Activated CD4-positive, alpha-beta T cell treated with anti-CD3 and anti-CD28 coated beads for 36 hours (primary cell): ENCODE measurements around the gene RCAN1. TPM values are rescaled to one million over a fixed set of nuclear protein-coding genes. Genes with fewer than 3 reads are reported as not detected.

Experiments used
- ATAC-seq: fragments of 200-7000 bp; cut with Tn5 transposase; one replicate; pipeline ENCODE4 v1.10.0; 2021; ENCODE audit warnings: mild to moderate bottlenecking, moderate library complexity
- CTCF ChIA-PET: fragments of 350-600 bp; sonication (Branson Sonifier 250); formaldehyde crosslinking; loops from one replicate; lab custom pipeline; 2021; ENCODE audit warnings: antibody characterized with exemption; lab: Charles Lee
- POLR2A ChIA-PET: fragments of 350-600 bp; sonication (Branson Sonifier 250); formaldehyde crosslinking; loops from one replicate; lab custom pipeline; 2021; ENCODE audit warnings: antibody characterized with exemption, inconsistent platforms; lab: Charles Lee
- DNase-seq: peaks from one replicate; pipeline ENCODE4 v3.0.0-alpha.2; 2020
- H3K27ac Mint-ChIP-seq: one replicate; pipeline ENCODE4 v1.8.0; 2021; ENCODE audit warnings: mixed read lengths
- H3K27me3 Mint-ChIP-seq: one replicate; pipeline ENCODE4 v1.8.0; 2021; ENCODE audit warnings: mixed read lengths
- H3K36me3 Mint-ChIP-seq: one replicate; pipeline ENCODE4 v1.8.0; 2021; ENCODE audit warnings: low read depth, mixed read lengths
- H3K4me1 Mint-ChIP-seq: one replicate; pipeline ENCODE4 v1.8.0; 2021; ENCODE audit warnings: mixed read lengths
- H3K4me3 Mint-ChIP-seq: one replicate; pipeline ENCODE4 v1.8.0; 2021; ENCODE audit warnings: mild to moderate bottlenecking, moderate library complexity, mixed read lengths
- H3K9me3 Mint-ChIP-seq: one replicate; pipeline ENCODE4 v1.8.0; 2021; ENCODE audit warnings: low read depth, mixed read lengths
- intact Hi-C, 2 experiments: fragments of 100-400 bp; cut with DNase I in 1 of 2; cut with micrococcal nuclease in 1 of 2; formaldehyde crosslinking; loops; one replicate each; pipeline versions ENCODE4 v1.14.2 to v1.15.1; 2022 to 2024; cut with DNase I, micrococcal nuclease
- total RNA-seq, 2 experiments: library from RNA; stranded (reverse); gene quantifications; one replicate each; pipeline ENCODE4 v1.2.3, GENCODE V29; 2021

RCAN1 gene
- total RNA-seq, 2 experiments from 2014 or later: 9.9 to 10.0 TPM

DNA sequence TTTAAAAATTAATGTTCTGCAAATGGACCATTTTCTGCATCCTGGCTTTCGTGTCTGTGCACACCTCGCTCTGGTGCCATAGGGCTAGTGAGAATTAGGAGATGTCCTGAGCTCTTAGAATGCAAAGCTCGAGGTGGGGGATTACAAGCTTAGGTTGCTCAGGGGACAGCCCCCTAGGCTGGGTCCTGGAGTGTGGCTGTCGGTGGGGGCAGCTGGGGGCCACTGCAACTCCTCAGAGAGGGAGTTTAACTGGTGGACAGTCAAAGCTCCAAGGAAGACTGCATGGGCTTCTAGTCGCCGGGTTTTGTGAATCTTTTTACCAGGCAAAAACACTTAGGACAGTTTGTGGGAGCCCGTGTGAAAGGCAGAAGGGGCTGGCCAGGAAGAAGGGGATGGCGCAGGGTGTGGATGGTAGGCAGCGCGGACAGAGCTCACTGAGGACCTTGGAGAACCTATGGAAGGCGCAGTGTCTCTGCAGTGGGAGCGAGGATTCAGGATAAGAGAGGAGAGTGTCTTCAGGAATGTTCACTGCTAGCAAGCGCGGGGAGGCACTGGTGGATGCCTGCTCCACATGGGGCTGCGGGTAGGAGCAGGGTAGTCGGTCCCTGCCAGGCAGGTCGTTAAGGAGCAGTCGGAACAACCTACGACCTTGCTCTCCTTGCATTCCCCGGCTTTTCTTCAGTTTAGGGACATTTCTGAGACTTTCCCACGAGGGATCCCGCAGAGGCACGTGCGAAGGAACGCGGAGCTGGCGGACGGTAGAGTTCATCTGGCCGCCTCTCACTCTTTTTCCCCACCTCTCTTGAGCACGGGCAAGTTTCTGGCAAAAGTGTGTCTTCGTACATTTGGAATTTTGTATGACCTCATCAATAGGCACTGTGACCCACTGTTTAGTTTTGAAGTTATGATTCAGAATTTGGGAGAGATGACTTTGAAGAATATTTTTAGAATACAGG, 90.0 kb downstream of the RCAN1 start:
- no peak for DNase-seq
- ATAC-seq: no peak
- Mint-ChIP-seq H3K4me1 (peaks cover 34% of the 10 kb centered on the region), H3K9me3 (peaks cover 2% of the 10 kb centered on the region), H3K27ac (peak overlapping the region; percentile 57), H3K36me3 (peaks cover 9% of the 10 kb centered on the region), H3K27me3 (peaks cover 2% of the 10 kb centered on the region), H3K4me3 (no peak overlapping the region)
- ChIA-PET POLR2A (no interaction called here), CTCF (interaction anchor here (1.2 to 2.0 kb wide), 4 partner anchors 9 to 168 kb away, joined by 4 to 14 read pairs (median 5); no protein-coding TSS in a partner anchor)
- intact Hi-C loops: loop anchor here in 1 of 2 experiments (5.0 kb wide), 2 partner anchors 57 to 87 kb away; no protein-coding TSS in a partner anchor

DNA sequence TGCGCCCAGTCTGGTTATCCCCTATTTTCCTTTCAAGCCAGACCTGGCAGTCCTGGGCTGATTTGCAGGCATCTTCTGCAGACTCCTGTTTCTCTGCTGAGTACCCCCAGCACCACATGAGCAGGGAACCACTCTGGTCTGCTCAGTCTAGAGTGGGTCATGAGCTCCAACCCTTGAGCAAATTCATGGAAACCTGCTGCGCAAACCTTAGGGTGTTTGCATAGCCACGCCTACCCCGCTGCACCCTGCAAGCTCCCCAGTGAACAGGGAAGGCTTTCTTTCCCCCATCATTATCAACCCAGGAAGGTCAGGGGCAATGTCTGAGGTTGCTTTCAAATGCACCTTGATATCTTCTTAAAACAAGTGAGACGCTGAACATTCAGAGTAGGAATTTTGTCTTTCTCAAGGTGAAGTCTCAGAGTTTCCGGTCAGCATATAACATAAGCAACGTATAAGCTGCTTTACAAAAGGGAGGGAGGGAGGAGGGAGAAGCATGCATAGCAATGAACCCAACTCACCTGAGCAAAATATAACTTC, 91.8 kb downstream of the RCAN1 start:
- Mint-ChIP-seq H3K4me1 (peaks cover 32% of the 10 kb centered on the region), H3K36me3 (peaks cover 7% of the 10 kb centered on the region), H3K4me3 (no peak overlapping the region), H3K9me3 (no peaks in the 10 kb centered on the region), H3K27ac (peak overlapping the region; percentile 25), H3K27me3 (no peaks in the 10 kb centered on the region)
- ATAC-seq: no peak
- DNase-seq: no peak
- ChIA-PET POLR2A (no interaction called here), CTCF (interaction anchor here (1.1 to 1.7 kb wide), 2 partner anchors 30 to 107 kb away, joined by 4 to 5 read pairs; no protein-coding TSS in a partner anchor)
- intact Hi-C loops: no loop called here

DNA sequence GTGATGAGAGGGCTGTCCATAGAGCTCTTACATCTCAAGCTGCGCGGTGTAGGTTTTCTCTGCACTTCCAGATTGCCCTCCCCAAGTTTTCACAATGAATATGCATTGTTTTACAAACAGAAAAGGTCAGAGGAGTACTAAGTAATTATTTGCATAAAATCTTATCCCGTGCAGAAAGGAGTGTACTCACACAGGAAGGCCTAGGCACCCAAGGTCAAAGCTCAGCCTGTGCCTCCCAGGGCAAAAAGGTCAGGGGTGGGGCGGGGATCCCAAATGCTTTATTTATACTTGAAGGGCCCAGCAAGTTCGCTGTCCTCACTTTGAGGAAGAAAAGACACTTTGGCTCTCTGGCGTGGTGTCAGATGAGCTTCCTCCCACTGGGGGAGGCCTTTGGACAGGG, 92.6 kb downstream of the RCAN1 start:
- intact Hi-C loops: no loop called here
- H3K9me3 Mint-ChIP-seq: no peaks in the 10 kb centered on the region
- ChIA-PET POLR2A (interaction anchor here (0.6 kb wide), 1 partner anchor 664 kb away, joined by 3 read pairs; no protein-coding TSS in a partner anchor), CTCF (interaction anchor here (1.7 kb wide), 1 partner anchor 108 kb away, joined by 4 read pairs; no protein-coding TSS in a partner anchor)
- peaks cover 36% of the 10 kb centered on the region for H3K4me1 Mint-ChIP-seq
- no peak for ATAC-seq
- H3K36me3 Mint-ChIP-seq: peaks cover 14% of the 10 kb centered on the region
- no peak for DNase-seq
- no peak overlapping the region for H3K4me3 Mint-ChIP-seq
- H3K27me3 Mint-ChIP-seq: no peaks in the 10 kb centered on the region
- H3K27ac Mint-ChIP-seq: no peak overlapping the region

DNA sequence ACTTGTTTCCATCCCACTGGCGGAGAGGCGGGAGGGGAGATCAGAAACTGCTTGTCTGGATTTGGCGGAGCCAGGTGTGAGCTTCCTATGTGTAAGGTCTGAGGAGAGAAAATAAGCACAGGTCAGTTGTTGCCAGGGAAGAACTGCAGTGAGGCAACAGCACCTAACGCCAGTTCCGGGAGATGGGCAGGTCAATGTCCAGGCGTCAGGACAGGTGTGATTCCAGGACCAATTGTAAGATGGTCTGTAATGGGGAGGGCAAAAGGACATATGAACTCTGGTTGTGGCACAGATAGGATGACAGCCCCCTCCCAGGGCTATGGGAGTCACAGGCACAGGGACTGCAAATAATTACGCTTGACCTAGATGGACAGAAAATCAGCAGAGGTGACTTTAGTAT, 93.4 kb downstream of the RCAN1 start:
- Mint-ChIP-seq H3K27me3 (no peaks in the 10 kb centered on the region), H3K9me3 (no peaks in the 10 kb centered on the region), H3K27ac (no peak overlapping the region), H3K36me3 (peaks cover 17% of the 10 kb centered on the region), H3K4me3 (no peak overlapping the region), H3K4me1 (peaks cover 35% of the 10 kb centered on the region)
- intact Hi-C loops: no loop called here
- DNase-seq: no peak
- ATAC-seq: no peak
- POLR2A ChIA-PET: no interaction called here
- CTCF ChIA-PET: no interaction called here

DNA sequence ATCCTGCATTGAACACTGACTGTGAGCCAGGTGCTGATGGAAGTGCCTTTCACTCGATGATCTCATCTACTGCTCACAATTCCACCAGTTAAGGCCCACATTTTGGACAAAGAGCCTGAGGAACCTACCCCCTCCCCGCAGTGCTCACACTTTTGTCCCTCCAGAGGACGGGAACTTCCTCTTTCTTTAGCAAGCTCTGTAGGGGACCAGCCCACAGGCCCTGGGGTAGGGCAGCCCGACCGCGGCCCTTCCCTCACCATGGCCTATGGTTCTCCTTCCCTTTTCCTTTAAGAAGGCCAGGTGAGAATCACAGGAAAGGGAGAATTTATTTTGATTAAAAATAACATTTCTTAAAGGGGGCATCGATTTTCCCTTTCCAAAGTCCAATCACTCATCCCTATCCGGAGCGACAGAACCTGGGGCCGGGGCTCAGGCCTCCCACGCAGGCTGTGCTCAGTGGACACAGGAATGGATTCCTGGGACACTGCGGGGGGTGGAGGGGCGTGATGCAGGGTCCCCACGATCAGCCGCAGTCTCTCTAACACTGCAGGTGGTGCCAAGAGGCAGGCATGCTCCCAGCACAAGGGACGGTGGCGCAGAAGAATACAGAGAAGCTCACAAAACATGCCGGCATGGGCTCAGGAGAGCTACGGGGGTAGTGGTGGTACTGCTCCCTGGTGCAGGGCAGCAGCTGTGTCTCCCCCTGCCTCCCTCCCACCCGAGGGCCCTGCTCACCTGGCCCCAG, 94.0 kb downstream of the RCAN1 start:
- CTCF ChIA-PET: interaction anchor here (1.1 kb wide), 1 partner anchor 82 kb away, joined by 3 read pairs; no protein-coding TSS in a partner anchor
- Mint-ChIP-seq H3K36me3 (peaks cover 17% of the 10 kb centered on the region), H3K9me3 (no peaks in the 10 kb centered on the region), H3K4me1 (peaks cover 30% of the 10 kb centered on the region), H3K4me3 (no peak overlapping the region), H3K27me3 (no peaks in the 10 kb centered on the region), H3K27ac (no peak overlapping the region)
- intact Hi-C loops: no loop called here
- no peak for ATAC-seq
- POLR2A ChIA-PET: no interaction called here
- no peak for DNase-seq

DNA sequence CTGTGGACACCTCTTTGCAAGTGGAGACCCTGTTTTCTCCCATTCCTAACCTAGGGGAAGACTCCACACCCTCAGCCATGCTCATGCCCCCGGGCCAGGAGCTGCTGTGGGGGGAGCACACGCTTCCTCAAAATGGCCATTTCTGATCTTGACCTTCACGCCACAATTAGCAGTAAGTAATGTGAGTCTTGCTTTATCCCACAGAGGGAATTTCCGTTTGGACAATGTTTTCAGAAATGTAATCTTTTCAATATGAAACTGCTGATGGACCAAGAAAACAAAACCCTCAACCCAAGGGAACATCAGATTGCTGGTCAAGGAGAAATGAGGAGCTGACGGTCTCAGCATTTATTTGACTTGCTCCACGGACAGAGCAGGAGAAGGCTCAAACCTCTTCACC, 94.6 kb downstream of the RCAN1 start:
- H3K4me3 Mint-ChIP-seq: no peak overlapping the region
- ChIA-PET POLR2A (no interaction called here), CTCF (interaction anchor here (1.1 to 1.6 kb wide), 2 partner anchors 10 to 83 kb away, joined by 3 to 5 read pairs; no protein-coding TSS in a partner anchor)
- ATAC-seq (no peak), DNase-seq (no peak)
- H3K27ac Mint-ChIP-seq: no peak overlapping the region
- H3K36me3 Mint-ChIP-seq: peaks cover 15% of the 10 kb centered on the region
- H3K9me3 Mint-ChIP-seq: no peaks in the 10 kb centered on the region
- H3K4me1 Mint-ChIP-seq: peaks cover 26% of the 10 kb centered on the region
- no peaks in the 10 kb centered on the region for H3K27me3 Mint-ChIP-seq
- intact Hi-C loops: no loop called here

DNA sequence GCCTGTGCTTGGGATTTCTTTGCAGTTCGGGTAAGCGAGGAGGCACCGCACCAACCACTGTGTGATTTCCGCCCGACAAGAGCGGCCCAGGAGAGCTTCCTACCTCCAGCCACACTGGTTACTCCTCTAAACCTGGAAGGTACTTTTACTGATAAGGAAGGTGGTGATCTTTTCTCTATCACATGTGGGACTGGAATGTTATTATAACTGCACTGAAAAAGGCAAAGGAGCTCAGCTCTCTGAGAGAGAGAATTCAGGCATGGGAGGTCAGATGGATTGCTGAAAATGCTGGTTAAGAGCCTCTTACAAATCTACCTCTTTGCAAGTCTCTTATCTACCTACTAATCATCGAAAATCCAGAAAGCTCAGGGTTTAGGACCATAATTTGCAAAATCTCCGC, 95.2 kb downstream of the RCAN1 start:
- Mint-ChIP-seq H3K4me1 (peaks cover 21% of the 10 kb centered on the region), H3K9me3 (no peaks in the 10 kb centered on the region), H3K27ac (no peak overlapping the region), H3K27me3 (no peaks in the 10 kb centered on the region), H3K36me3 (peaks cover 14% of the 10 kb centered on the region), H3K4me3 (no peak overlapping the region)
- CTCF ChIA-PET: interaction anchor here (0.6 to 1.6 kb wide), 2 partner anchors 9 to 793 kb away, joined by 3 to 5 read pairs; no protein-coding TSS in a partner anchor
- intact Hi-C loops: no loop called here
- no peak for ATAC-seq
- DNase-seq: no peak
- POLR2A ChIA-PET: no interaction called here

DNA sequence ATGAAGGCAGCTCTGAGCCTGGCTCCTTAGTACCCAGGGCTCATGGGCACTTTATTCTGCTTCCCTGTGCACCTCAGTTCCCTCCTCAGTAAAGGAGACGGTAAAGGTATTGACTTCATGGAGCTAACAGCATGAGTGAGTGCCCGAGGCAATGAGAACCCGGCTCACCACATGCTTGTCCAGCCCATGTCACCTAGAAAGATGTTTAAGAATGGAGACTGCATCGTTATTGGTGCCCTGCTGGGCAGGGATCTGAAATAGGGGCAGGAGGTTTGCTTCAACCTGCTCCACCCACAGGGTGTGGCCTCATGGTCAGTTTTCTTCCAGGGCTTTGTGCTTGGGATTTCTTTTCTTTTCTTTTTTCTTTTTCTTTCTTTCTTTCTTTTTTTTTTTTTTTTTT, 95.9 kb downstream of the RCAN1 start:
- ChIA-PET POLR2A (no interaction called here), CTCF (interaction anchor here (1.6 kb wide), 1 partner anchor 8 kb away, joined by 5 read pairs; no protein-coding TSS in a partner anchor)
- no peak overlapping the region for H3K27ac Mint-ChIP-seq
- H3K36me3 Mint-ChIP-seq: peaks cover 14% of the 10 kb centered on the region
- ATAC-seq: no peak
- DNase-seq: no peak
- intact Hi-C loops: no loop called here
- H3K4me1 Mint-ChIP-seq: peaks cover 21% of the 10 kb centered on the region
- H3K4me3 Mint-ChIP-seq: no peak overlapping the region
- H3K27me3 Mint-ChIP-seq: peaks cover 1% of the 10 kb centered on the region
- H3K9me3 Mint-ChIP-seq: no peaks in the 10 kb centered on the region

DNA sequence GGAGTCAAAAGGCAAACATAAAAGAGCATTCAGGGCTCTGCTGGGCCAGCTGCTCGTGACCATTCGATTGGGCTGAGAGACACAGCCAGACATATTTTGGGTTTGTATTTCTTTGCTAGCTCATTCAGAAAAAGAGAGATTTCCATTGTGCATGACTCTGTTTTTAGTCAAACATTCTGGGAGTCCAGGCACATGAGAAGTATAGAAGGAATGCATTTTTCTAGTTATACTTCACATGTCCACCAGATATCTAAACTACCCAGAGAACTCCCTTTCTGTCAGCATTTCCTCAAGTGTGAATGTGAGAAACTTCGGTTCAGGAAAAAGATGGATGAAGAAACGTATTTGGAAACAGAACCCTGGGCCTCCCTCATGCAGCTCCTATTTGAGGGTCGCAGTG, 96.6 kb downstream of the RCAN1 start:
- ChIA-PET CTCF (interaction anchor here (0.8 to 1.3 kb wide), 3 partner anchors 11 to 64 kb away, joined by 3 to 4 read pairs (median 3); no protein-coding TSS in a partner anchor), POLR2A (no interaction called here)
- no peak for DNase-seq
- Mint-ChIP-seq H3K4me3 (no peak overlapping the region), H3K4me1 (peaks cover 21% of the 10 kb centered on the region), H3K27ac (no peak overlapping the region), H3K36me3 (peaks cover 14% of the 10 kb centered on the region), H3K27me3 (peaks cover 1% of the 10 kb centered on the region), H3K9me3 (no peaks in the 10 kb centered on the region)
- ATAC-seq: no peak
- intact Hi-C loops: no loop called here

DNA sequence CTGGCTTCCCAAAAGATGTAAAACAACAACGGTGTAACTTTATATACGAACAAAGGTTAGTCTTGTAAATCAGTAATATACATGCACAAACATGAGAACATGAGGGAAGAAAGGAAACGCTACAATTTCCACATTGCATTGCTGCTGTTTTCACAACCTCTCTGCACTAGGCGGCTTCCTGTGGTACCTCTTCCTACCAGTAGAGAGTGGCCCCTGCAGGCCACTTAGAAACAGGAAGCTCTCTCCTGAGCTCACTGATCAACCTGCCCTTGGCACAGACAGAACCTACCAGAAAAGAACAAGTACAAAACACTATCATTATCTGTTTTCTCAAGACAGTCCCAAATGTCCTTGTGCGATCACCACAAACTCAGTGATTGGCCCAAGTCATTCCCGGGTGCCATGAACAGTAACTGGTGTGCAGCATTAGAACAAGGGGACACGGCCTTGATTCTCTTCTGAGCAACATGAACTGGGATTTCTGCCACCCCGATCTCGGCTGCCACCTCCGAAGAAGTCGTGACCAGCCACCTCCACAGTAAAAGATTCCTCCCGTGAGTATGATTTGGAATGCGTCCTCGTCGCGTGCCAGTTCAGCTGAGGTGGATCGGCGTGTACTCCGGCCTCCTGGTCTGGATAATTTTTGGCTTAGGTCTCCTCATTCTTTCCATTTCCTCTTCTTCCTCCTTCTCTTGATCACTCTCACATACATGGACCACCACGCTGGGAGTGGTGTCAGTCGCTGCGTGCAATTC, 97.2 kb downstream of the RCAN1 start:
- peak; percentile 40 for DNase-seq
- H3K27ac Mint-ChIP-seq: no peak overlapping the region
- ATAC-seq: peak; percentile 92
- POLR2A ChIA-PET: no interaction called here
- CTCF ChIA-PET: interaction anchor here (0.6 to 3.4 kb wide), 8 partner anchors 9 to 96 kb away, joined by 3 to 14 read pairs (median 4); no protein-coding TSS in a partner anchor
- H3K4me3 Mint-ChIP-seq: no peak overlapping the region
- H3K4me1 Mint-ChIP-seq: peaks cover 19% of the 10 kb centered on the region
- H3K9me3 Mint-ChIP-seq: no peaks in the 10 kb centered on the region
- peaks cover 14% of the 10 kb centered on the region for H3K36me3 Mint-ChIP-seq
- intact Hi-C loops: no loop called here
- peaks cover 1% of the 10 kb centered on the region for H3K27me3 Mint-ChIP-seq
